ENCODE results near the gene REEP5.
"Not testable (repeated sequence)": the region's sequence is repeated elsewhere in the genome, so short reads cannot be mapped to it uniquely, and the experiment has no call there.

The REEP5 gene

DNA sequence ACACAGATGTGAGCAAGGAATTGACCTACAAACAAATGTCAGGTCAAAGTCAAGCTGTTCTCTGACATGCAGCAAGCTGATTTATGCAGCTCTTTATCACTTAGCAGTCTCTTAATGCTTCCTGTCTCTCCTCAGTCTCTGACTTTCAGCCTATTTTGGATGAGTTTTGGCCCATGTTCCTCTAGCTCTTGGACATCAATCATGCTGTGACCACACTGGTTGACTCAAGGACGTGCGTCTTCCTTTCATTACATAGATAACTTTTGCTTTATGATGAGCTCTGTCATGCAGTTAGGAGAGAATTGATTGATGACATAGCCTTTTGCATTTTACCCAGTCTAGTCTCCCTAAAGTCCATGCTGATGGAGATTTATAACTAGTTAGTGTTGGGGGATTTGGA is 9.4 kb upstream of the REEP5 start:
- DNase-seq: no peak

DNA sequence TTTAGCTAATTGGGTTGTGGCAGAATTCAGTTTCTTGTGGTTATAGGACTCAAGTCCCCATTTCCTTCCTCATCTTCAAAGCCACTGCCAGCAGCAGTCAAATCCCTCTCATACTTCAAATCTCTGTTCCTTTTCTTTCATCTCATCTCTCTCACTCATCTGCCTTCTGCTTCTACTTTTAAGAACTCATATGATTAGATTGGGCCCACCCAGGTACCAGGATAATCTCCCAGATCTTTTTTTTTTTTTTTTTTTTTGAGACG is 8.0 kb upstream of the REEP5 start:
- DNase-seq: no peak

DNA sequence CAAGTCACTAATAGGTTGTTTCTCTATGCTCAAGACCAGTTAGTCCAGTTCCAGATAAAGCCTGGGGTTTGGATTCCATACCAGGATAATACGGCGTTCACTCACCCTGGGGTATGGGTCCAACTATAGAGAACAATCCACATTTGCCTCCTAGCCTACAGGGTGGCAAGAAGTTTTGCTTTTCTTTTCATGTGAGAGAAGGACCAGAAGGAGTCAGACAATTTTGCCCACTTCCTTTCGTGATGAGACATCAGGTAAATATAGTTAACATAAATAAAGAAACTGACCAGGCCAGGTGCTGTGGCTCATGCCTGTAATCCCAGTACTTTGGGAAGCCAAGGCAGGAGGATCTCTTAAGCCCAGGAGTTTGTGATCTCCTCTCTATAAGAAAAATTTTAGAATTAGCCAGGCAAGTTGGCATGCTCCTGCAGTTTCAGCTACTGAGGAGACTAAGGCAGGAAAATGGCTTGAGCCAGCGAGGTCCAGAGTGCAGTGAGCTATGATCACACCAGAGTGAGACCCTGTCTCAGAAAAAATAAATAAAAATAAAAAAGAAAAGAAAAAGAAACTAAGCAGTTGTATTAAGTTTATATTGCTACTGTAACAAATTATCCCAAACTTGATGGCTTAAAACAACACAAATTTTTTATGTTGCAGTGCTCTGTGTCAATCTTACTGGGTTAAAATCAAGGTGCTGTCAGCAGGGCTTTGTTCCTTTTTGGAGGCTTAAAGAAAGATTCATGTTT is 7.5 kb upstream of the REEP5 start:
- no peak for DNase-seq

DNA sequence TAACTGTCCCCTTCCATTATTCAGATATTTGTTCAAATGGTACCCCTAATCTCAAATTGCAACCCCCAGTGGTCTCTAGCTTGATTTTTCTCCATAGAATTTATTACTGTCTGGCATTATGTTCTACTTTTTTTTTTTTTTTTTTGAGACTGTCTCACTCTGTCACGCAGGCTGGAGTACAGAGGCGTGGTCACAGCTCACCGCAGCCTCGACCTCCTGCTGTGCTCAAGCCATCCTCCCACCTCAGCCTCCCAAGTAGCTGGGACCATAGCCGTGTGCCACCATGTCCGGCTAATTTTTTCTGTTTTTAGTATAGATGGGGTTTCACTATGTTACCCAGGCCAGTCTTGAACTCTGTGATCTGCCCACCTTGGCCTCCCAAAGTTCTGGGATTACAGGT is 2.0 kb upstream of the REEP5 start:
- no peak for DNase-seq

DNA sequence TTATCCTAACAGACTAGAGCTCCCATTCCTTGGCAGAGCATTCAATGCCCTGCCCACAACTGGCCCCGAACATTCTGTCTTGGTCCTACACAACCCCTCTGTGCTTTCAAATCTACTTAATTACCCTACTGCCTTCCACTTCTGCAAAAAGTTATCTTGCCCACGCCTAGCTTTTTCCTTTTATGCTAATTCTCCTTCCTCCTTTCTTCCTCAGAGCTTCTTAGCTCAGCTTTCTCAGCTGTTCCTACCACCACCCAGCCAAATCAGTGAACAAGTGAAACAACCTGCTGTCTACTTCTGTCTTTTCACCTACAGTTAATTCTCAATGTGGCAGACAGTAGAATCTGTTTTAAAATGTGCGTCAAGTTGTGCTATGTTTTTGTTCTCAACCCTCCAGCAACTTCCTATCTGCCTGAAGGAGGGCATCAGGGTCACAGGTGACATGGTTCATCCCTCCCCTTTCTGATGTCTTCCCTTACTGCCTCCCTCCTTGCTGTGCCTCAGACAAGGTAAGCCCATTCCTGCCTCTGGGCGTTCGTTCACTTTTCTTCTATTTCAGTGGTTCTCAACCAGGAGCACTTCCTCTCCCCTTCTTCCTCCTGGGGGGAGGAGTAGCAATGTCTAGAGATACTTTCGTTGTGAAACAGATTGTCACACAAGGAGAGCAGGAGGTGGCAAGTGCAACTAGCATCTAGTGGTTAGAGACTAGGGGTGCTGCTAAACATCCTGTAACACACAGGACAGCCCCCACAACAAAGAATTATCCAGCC is 1.3 kb upstream of the REEP5 start:
- no peak for DNase-seq

DNA sequence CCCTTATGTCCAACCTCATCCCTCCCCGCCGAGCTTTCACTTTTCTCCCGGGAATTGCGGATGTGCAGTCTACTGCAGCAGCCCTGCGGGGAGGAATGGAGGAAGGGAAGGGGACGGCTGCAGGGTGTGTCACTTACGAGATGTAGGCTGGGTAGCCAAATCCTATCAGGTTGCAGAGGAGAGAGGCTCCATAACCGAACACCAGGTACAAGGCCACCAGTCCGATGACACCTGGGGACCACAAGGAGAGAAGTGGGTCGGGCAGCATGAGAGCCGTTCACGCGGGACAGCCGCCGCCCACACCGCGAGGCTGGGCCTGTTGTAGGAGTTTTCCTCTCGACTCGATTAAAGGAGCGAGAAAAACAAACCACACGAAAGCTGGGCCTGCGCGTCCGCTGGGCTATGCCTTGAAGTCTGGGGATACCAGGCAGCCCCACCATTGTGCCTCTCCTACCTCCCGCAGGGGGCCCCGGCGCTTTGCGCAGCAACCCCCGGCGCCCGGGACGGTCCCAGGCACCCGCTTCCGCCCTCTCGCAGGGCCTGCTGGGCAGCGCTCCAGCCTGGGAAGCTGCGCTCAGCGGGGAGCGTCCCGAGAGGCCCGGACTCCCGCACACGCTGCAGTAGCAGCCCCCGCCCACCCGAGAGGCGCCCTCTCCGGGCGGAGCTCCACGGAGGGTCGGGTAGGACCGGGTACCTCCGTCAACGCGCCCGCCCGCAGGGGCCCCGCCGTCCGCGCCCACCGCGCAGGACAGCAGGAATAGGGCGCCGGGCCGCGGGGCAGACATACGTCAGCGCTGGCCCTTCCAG is 798 bp downstream of the REEP5 start:
- DNase-seq: peak; percentile 21

DNA sequence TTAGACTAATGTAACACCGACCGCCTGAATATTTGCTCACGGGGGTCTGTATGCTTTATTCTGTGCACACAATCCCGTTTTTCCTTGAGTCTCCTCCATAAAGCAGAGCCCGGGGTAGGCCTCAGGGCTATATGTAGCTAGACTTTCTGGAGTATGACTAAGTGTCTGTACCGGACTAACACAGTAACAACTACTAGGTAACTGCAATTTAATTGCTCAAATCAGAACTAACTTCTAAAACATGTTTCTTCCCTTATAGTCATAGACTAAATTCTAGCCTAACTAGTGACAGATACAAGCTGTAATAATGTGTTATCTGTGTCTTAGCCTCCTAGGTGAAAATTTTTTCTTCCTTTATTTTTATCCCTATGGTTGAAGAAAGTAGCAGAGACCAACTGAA is 2.1 kb downstream of the REEP5 start:
- no peak for DNase-seq

DNA sequence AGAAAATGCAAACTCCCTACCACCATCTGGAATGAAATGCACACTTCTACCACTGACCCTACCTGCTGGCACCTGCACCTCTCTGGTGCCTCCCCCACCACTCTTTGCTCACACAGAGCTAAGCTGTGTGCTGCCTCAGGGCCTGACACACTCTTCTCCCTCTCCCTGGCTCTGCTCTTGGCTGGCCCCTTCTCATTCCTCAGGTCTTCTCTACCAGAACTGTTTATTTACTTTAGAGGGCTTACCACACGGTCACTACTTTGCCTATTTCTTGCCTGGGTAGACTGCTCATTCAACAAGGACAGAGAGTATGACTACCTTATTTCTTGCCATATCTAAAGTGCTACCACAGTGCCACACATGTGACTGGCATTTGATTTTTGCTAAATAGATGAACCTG is 3.3 kb downstream of the REEP5 start:
- no peak for DNase-seq

DNA sequence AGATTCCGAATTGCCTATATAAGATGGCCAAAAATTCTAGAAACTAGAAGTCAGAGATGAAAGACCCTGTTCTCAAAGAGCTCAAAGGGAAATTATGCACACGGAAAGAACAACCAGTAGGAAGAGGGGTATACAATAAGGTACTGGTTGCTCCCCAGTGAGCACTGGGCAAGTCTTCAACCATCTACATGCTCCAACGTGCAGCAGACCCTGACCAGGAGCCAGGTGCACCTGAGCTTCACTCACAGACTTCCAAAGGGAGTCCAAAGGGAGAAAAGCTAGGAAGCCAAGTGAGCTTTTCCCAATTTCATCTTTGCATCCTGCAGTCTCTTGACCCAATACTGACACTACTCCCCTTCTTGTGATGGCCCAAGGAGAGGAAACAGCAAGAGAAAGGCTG is 3.9 kb downstream of the REEP5 start:
- no peak for DNase-seq

DNA sequence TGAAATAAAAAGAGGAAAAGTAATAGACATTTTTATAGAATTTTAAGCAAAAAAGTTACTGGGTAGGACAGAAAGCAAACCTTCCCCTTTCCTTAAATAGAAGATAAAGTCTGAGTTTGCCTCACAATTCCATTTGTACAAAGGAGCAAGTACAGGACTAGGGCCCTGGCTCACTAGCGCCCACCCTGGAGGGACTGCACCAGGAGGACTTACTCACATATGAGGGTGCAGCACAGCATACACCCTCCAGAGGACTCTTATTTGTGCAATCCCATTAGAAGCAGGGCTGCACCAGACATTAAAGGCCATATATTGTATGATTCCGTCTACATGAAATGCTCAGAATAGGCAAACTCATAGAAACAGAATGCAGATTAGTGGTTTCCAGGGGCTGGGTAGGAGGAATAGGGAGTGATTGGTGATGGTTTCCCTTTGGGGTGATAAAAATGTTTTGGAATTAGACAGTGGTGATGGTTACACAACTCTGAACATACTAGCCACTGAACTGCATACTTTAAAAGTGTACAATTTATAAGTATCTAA is 4.5 kb downstream of the REEP5 start:
- no peak for DNase-seq

DNA sequence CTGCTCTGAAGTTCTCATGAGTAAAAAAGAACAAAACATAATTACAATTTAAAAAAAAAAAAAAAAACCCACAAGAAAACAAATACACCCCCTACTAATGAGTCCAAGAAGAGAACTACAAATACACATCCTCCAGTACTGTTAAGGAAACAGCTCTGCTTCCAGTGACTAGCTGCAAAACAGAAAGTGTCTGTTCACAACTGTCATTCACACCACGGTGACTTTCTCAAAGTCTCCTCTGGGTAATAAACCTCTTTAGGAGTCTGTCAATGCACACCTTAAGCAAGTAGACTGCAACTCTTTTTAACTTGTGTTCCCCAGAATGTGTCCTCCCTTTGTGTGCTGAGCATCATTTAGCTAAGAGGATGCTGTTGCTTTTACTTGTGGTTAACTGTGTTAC is 6.2 kb downstream of the REEP5 start:
- no peak for DNase-seq

DNA sequence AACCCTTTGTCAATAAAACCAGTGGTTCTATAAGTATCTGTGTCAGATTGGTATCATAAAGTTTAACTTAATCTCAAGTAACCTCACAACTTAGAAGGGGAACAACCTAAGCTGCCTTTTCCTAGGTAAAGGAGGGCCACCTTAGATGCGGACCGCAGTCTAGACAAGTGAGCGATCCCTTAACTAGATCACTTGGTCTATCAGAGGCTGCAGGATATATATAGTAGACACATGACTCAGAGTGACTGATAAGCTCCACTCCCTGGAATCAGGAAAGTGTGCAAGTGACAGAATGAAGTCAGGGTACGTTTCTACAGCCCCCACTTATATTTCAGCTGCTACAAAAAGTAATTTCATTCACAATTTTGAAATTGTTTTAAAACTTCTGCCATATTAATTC is 7.4 kb downstream of the REEP5 start:
- DNase-seq: no peak

DNA sequence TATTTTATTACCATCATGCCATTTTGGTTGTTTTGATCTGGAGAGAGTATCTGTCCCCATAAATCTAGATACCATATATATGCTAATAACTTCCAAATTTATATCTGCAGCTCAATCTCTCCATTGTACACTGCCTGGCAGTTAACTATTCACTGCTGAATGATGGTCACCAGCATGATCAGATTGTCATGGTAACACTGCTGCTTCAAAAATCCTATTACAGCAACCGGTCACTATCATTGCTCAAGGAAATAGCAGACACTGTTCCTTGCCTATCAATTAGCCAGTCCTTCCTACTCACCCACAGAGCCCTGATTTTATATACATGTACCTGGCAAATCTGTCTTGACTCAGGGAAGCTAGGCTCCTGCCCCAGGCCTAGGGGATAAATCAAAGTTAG is 11.5 kb downstream of the REEP5 start:
- no peak for DNase-seq

DNA sequence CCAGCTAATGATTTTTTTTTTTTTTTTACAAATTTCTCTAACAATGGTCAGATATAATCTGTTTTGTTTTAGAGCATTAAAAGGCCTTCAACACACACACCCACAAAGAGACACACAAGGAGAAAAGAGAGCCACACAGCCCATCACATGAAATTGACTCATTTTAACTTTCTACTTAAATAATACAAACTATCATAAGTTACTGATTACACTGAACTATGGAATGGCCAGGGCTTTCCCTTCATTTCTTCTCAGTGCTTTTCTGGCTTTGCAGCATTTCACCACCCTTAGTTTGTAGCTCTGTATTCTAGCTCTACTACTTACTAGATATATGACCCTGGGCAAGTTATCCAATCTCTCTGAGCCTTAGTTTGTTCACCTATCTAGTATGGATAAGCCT is 13.2 kb downstream of the REEP5 start:
- DNase-seq: no peak

DNA sequence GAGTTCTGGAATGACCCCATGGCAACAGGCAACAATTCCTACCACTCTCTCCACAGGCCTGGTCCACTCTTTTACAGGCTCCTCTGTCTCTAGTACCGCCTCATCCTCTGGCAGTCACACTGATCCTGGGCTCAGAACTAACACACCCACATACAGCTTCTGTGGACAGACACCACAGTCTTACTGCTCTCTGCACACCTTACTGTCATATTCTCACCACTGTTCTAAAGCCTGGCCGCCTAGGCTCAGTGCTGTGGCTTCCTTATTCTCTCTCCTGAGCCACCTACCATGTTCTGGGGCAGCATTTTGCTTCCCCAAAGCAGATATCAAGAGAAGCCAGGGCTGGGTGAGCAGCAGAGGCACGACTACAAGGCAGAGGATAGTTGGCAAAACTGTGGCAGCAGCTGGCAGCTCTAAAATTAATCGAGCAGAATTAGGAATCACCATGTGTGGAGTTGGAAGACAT is 14.8 kb downstream of the REEP5 start:
- DNase-seq: no peak

DNA sequence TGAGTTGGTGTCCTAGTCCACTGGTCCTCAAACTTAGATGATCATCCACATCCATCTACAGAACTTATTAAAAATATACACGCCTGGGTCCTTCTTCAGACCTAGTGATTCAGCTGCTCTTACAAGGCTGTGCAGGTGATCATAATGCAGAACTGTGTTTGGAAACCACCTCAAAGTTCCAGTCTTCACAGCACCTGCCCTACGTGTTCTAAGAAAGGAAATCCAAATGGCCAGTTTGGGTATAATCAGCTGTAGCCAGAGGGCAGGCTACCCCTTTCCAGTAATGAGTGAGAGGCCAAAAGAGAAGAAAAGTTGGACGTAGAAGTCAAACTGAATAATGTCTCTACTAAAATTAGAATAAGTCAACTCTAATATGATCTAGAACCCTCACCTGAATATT is 15.4 kb downstream of the REEP5 start:
- no peak for DNase-seq

DNA sequence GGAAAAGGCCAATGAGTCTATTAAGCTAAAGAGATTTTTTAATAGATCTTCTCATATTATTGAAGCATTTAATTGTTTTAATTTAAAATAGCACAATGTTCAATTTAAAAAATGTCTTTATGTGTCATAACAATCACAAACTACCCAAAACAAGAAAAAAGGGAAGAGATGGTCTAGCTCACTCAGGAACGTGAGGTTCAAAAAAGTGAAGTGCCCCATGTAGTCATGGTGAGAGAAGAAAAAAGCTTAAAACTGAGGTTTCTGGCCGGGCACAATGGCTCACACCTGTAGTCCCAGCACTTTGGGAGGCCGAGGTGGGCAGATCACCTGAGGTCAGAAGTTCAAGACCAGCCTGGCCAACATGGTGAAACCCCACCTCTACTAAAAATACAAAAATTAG is 17.0 kb downstream of the REEP5 start:
- not testable (repeated sequence) for DNase-seq

DNA sequence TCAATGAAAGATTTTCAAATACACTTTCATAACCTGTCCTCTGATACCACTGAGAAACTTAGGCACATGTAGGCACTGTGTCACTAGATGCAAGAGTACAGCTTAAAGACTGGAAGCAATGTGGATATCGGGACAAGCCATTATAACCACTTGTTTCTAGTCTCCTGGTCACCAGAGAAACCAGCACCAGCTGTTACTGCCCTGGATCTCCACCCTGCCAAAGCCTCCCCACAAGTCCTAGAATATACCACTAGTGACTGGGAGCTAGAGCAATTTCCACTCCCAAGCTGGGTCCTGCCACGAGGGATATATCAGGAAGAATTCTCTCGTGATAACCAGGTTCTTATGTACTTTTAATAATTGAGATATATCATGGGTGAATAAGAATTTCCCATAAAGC is 19.5 kb downstream of the REEP5 start:
- no peak for DNase-seq

DNA sequence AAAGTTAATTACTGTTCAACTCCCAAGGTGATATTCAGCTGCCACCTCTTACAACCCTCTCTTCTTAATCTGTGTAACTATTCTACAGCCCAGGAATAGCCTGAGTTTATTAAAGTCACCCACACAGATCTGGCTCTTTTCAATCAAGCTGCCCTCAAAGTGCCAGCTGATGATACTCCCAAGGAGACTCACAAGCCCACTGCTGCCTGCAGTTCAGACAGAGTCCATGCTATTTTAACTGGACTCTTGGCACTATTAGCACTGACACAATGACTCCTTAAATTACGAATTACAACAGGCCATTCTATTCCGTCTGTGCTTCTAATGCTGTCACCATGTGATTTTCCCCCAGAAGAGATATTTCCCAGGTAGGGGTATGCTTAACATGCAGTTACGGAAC is 26.3 kb downstream of the REEP5 start:
- DNase-seq: no peak

DNA sequence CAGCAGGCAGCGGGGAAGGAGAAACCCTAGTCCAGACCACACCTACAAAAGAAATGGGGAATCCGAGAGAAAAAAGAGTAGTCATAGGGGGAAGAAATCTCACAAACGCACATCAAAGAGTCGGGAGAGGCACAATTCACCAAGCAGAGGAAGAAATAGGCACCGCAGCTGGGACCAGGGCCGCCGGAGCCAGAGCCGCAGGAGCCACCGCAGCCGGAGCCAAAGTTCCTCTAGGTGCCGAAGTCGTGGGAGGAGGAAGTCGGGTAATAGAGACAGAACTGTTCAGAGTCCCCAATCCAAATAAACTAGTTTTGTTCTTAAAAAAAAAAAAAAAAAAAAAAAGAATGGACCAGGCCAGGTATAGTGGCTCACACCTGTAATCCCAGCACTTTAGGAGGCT is 29.3 kb downstream of the REEP5 start:
- no peak for DNase-seq

DNA sequence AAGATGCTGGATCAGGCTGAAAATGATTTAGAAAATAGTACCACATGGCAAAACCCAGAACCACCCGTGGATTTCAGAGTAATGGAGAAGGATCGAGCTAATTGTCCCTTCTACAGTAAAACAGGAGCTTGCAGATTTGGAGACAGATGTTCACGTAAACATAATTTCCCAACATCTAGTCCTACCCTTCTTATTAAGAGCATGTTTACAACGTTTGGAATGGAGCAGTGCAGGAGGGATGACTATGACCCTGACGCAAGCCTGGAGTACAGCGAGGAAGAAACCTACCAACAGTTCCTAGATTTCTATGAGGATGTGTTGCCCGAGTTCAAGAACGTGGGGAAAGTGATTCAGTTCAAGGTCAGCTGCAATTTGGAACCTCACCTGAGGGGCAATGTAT is 30.0 kb downstream of the REEP5 start:
- not testable (repeated sequence) for DNase-seq

DNA sequence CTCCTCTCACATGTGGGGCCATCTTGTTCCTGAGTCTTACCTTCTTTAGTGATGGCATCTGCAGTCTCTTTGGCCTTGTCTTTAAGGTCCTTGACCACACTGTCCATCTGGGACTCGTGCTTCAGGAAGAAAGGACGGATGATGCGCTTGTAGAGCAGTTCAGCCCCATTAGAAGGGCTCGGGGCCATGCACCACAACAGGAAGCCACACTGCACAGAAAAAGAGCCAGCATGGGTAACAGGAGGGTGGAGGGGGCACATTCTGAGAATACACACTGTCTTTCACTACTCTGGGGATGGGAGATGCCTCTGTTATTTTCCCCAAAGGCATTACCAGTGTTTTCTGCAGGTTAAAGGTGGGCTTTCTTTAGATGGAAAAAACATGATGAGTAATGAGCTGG is 35.1 kb downstream of the REEP5 start:
- DNase-seq: no peak

DNA sequence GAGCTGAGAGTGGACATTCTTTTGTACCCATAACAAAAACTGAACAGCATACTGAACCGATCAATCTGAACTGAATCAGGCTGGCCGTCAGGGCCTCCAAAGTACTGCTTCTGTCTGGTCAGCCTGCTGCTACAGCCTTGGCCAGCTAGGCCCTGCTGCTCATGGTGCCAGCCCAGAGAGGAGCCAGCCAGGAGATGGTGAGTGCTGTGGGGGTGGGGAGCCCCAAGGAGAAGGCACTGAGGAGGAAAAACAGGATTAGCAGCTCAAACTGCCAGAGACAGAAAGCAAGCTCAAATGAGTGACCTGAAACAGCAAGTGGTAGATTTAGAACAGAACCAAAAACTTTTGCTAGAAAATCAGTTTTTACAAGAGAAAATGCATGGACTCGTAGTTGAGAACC is 37.0 kb downstream of the REEP5 start:
- no peak for DNase-seq

DNA sequence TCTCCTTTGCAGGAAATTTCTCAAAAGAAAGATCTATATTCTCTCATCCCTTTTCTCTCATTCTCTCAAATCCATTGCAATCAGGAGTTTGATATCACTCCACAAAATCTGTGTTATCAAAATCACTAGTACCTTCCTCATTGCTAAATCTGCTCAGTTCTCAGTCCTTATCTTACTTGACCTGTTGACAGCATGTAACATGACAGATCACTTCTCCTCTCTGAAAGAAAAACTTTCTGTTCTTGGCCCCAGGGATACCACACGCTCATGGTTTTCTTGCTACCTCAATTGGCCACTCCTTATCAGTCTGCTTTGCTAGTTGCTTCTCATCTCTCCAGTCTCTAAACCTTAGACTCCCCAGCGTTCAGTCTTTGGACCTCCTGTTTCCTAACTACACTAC is 38.8 kb downstream of the REEP5 start:
- DNase-seq: no peak
